Gastroesophageal sphincter (tissue), 4 donors: ENCODE results near the gene TNNT3. TPM values are rescaled to one million over a fixed set of nuclear protein-coding genes. Genes with fewer than 3 reads are reported as not detected.

Experiments
- ATAC-seq: fragments of 150-250 bp; one replicate; pipeline ENCODE4 v1.9.1; 2016; ENCODE audit warnings: mild to moderate bottlenecking, moderate library complexity
- H3K27ac ChIP-seq, 4 donors: fragments of 200-600 bp; sonication (generic) in 3 of 4; 1 replicate in 3 of 4; 2 replicates in 1 of 4; pipeline ENCODE4 v1.5.1; 2016 to 2019
- H3K27me3 ChIP-seq: fragments of 200-600 bp; sonication (generic); one replicate; pipeline ENCODE4 v1.5.1; 2019
- H3K36me3 ChIP-seq, 2 donors: fragments of 200-600 bp; sonication (generic); one replicate each; pipeline ENCODE4 v1.5.1; 2019; ENCODE audit warnings: control low read depth in 1 of 2
- H3K4me1 ChIP-seq, 3 donors: fragments of 200-600 bp; sonication (generic); 1 replicate in 2 of 3; 2 replicates in 1 of 3; pipeline ENCODE4 v1.5.1; 2016 to 2019; ENCODE audit warnings: control low read depth in 2 of 3
- H3K4me3 ChIP-seq, 2 donors: fragments of 200-600 bp; sonication (generic); one replicate each; pipeline ENCODE4 v1.5.1; 2019; ENCODE audit warnings: mild to moderate bottlenecking in 1 of 2, moderate library complexity in 1 of 2
- H3K9me3 ChIP-seq, 3 donors: fragments of 200-600 bp; sonication (generic); one replicate each; pipeline ENCODE4 v1.5.1; 2017 to 2019; ENCODE audit warnings: control low read depth in 2 of 3
- EP300 ChIP-seq: sonication (generic); formaldehyde crosslinking; IDR thresholded peaks from one replicate; pipeline ENCODE4 v1.6.1; 2017; ENCODE audit warnings: antibody characterized with exemption, mild to moderate bottlenecking
- POLR2A ChIP-seq, 2 donors: fragments of 450-650 bp; IDR thresholded peaks; one replicate each; pipeline ENCODE4 v1.6.1; 2017; ENCODE audit warnings: antibody characterized with exemption in 2 of 2, mild to moderate bottlenecking in 2 of 2, moderate library complexity in 1 of 2
- POLR2AphosphoS5 ChIP-seq: sonication (generic); formaldehyde crosslinking; IDR thresholded peaks from one replicate; pipeline ENCODE4 v1.6.1; 2017; ENCODE audit warnings: antibody characterized with exemption
- WGBS, 2 donors: methylation state at CpG; one replicate each; pipeline ENCODE4 v1.1.5; 2018; ENCODE audit warnings: low coverage in 1 of 2; 5-methylcytosine and 5-hydroxymethylcytosine counted together
- total RNA-seq, 4 donors: library from RNA; depleted of rRNA; stranded (reverse); fragments of >200 nt; gene quantifications; one replicate each; pipeline ENCODE4 v1.1.0, GENCODE V29; 2016
- TF ChIP-seq, protein P1 (sequence below), 4 experiments: fragments of 200-600 bp in 2 of 4; fragments of 450-650 bp in 2 of 4; sonication (generic) in 1 of 4; IDR thresholded peaks; one replicate each; pipeline ENCODE4 v1.5.1; 2017 to 2019; ENCODE audit warnings: antibody characterized with exemption in 4 of 4, mild to moderate bottlenecking in 2 of 4, moderate library complexity in 2 of 4

The TNNT3 gene
- total RNA-seq, 4 donors from 2014 or later = 1.7 to 4.3 (median 2.5) TPM

DNA sequence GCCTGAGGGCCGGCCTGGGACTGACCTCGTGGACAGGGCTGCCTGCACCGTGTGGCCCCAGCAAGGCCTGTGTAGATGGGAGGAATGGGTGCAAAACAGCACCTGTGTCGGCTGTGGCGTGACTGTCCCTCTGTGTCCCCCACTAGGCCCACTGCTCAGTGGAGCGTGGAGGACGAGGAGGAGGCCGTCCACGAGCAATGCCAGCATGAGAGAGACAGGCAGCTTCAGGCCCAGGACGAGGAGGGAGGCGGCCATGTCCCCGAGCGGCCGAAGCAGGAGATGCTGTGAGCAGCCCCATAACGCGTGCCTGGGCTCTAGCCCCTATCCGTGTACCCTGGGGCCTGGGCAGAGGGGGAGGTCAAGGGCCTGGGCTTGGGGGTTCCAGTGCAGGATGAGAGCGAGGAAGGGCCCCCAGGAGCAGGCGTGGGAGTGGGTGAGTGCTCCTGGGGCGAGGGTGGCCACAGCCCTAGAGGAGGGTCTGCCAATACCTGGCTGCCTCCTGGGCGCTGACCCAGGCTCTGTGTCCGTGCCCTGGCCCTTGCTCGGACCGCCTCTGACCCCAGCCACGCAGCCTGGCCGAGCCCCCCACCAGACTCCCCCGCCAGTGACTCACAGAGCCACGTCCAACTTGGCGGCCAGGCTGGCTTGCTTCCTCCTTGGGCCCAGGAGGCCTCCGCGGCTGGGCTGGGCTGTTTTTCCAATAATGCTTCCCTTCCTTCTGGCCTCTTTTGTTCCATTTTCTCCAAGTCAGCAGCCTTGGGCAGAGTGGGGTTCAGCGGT, 39.4 kb upstream of the TNNT3 start:
- Histone ChIP-seq H3K4me3 (no peak overlapping the region), H3K36me3 (peaks cover 0 to 11% of the 10 kb centered on the region in 2 donors), H3K27ac (peak overlapping the region; percentile 9 to 88 (median 80)), H3K9me3 (no peaks in the 10 kb centered on the region), H3K27me3 (no peaks in the 10 kb centered on the region), H3K4me1 (peaks cover 0 to 77% (median 56%) of the 10 kb centered on the region in 3 donors)
- peak; percentile 64 for ATAC-seq
- TF ChIP-seq POLR2AphosphoS5 = peak; percentile 30
- no peak for TF ChIP-seq EP300
- WGBS, 2 donors = 39% methylated on average over 4 of the region's 32 CpGs; no CpG with 5 or more reads in 1 of the 2 donors

DNA sequence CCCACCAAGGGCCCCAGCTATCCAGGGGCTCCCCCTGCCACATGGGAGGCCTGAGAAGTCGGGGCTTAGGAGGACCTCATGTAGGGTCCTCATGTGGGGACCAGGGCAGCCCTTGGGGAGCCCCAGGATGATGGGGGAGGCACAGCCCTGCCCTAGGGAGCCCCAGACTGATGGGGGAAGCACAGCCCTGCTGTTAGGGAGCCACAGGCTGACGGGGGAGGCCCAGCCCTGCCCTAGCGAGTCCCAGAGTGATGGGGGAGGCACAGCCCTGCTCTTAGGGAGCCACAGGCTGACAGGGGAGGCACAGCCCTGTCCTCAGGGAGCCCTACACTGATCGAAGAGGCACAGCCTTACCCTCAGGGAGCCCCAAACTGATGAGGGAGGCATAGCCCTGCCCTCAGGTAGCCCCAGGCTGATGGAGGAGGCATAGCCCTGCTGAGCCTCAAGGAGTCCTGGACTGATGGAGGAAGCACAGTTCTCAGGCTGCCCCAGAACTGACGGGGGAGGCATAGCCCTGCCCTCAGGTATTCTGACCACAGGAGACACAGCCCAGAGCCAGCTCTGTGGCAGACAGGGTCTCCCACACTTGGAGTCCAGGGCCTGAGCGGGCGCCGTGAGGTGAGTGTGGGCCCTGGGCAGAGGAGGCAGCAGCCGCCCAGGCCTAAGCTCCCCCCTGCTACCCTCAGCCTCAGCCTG, 38.6 kb upstream of the TNNT3 start:
- peaks cover 0 to 17% of the 10 kb centered on the region in 2 donors for H3K36me3 ChIP-seq
- H3K4me3 ChIP-seq = no peak overlapping the region
- peak overlapping the region; percentile 21 to 88 (median 80) for H3K27ac ChIP-seq
- H3K9me3 ChIP-seq = no peaks in the 10 kb centered on the region
- WGBS, 2 donors = no CpG with 5 or more reads among the region's 9 CpGs
- TF ChIP-seq EP300 (no peak), POLR2AphosphoS5 (no peak), POLR2A (IDR thresholded peaks at IDR 0.05) (no peak)
- TF ChIP-seq, protein P1, sequence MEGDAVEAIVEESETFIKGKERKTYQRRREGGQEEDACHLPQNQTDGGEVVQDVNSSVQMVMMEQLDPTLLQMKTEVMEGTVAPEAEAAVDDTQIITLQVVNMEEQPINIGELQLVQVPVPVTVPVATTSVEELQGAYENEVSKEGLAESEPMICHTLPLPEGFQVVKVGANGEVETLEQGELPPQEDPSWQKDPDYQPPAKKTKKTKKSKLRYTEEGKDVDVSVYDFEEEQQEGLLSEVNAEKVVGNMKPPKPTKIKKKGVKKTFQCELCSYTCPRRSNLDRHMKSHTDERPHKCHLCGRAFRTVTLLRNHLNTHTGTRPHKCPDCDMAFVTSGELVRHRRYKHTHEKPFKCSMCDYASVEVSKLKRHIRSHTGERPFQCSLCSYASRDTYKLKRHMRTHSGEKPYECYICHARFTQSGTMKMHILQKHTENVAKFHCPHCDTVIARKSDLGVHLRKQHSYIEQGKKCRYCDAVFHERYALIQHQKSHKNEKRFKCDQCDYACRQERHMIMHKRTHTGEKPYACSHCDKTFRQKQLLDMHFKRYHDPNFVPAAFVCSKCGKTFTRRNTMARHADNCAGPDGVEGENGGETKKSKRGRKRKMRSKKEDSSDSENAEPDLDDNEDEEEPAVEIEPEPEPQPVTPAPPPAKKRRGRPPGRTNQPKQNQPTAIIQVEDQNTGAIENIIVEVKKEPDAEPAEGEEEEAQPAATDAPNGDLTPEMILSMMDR (IDR thresholded peaks at IDR 0.05) = no peak
- no peak for ATAC-seq
- H3K27me3 ChIP-seq = no peaks in the 10 kb centered on the region
- peaks cover 0 to 69% (median 48%) of the 10 kb centered on the region in 3 donors for H3K4me1 ChIP-seq

DNA sequence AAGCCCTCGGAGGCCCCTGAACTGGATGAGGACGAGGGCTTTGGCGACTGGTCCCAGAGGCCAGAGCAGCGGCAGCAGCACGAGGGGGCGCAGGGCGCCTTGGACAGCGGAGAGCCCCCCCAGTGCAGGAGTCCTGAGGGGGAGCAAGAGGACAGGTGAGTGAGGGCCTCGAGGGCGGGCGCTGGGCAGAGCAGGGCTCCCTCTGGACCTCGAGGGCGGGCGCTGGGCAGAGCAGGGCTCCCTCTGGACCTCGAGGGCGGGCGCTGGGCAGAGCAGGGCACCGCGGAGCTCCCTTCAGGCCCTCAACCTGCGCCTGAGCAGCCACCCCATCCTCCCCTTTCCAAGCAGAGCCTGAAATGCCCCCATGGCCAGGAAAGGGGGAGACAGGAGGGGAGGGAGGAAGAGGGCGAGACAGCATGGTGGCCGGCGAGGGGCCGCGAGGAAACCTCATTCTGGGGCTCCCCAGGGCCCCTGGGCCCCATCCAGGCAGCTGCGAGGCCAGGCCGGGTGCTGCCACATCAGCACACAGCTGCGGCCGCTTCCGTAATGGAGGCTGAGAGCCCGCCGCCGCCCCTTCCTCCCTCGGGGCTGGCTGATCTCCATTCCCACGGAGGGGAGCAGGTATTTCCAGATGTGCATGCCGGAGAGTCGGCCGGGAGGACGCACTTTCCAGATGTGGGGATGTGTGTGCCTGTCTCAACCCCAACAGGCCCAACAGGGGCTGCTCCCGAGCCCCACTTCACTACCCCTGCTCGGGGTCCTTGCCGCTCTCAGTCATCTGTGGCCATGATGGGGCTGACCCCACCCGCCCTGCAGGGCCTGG, 37.9 kb upstream of the TNNT3 start:
- peak; percentile 20 for ATAC-seq
- H3K27me3 ChIP-seq = no peaks in the 10 kb centered on the region
- peaks cover 0 to 24% of the 10 kb centered on the region in 2 donors for H3K36me3 ChIP-seq
- no CpG with 5 or more reads among the region's 43 CpGs for WGBS, 2 donors
- TF ChIP-seq POLR2A (IDR thresholded peaks at IDR 0.05) = no peak
- no peak for TF ChIP-seq EP300
- no peak for TF ChIP-seq POLR2AphosphoS5
- TF ChIP-seq, protein P1 (IDR thresholded peaks at IDR 0.05) = no peak
- H3K4me1 ChIP-seq = peaks cover 0 to 61% (median 41%) of the 10 kb centered on the region in 3 donors
- no peaks in the 10 kb centered on the region for H3K9me3 ChIP-seq
- H3K27ac ChIP-seq = peak overlapping the region in 3 of 4 donors; percentile 79 to 88 (median 81)
- no peak overlapping the region for H3K4me3 ChIP-seq

DNA sequence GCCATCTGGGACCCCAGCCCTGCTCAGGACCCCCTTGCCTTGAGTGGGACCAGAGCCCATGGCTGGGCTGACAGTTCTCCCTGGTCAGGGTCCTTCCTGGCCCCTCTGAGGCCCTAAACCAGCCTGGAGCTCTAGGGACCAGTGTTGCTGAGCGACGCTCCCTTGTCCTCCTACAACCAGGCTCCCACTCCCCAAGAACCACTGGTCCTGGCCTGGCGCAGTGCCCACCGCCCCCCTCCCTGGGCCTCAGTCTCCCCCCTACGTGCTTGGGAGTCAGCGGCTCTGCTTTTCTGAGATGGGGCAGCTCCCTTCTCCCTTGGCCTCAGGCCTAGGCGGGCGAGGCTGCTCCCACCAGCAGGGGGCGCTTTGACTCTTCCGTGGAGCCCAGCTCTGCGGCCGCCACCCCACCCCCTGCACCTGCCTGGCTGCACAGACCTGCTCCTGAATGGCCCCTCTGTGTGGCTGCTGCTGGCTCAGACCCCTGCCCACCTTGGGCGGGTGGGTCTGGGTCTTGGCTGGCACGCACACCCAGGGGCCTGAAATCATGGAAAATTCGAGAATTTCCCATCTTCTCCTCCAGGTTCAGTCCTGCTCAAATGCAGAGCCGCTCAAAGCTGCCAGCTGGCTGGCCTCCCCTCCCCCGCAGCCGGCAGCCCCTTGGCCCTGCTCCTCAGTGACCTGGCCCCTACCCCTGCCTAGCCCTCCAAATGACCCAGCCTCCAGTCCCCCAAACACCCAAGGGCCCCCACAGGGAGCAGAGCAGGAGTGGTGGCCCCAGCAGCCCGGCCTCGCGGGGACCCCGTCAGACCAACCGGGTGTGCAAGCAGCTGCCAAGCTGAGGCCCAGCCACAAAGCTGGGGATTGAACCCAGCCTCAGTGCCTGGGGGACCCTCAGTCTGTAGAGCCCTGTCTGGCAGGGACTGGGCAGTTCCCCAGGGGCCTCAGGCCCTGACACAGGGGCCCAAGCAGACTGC, 37.0 kb upstream of the TNNT3 start:
- no peaks in the 10 kb centered on the region for H3K27me3 ChIP-seq
- peak overlapping the region in 3 of 4 donors; percentile 79 to 88 (median 81) for H3K27ac ChIP-seq
- H3K36me3 ChIP-seq = peaks cover 0 to 32% of the 10 kb centered on the region in 2 donors
- WGBS, 2 donors = 48% methylated on average over 3 of the region's 23 CpGs; no CpG with 5 or more reads in 1 of the 2 donors
- ATAC-seq = peak; percentile 83
- peak overlapping the region in 1 of 2 donors; percentile 2 for H3K4me3 ChIP-seq
- peaks cover 0 to 52% (median 32%) of the 10 kb centered on the region in 3 donors for H3K4me1 ChIP-seq
- TF ChIP-seq, protein P1 (IDR thresholded peaks at IDR 0.05) = peak in 3 of 4 experiments; percentile 88 to 97 (median 96)
- TF ChIP-seq POLR2A (IDR thresholded peaks at IDR 0.05) (no peak), POLR2AphosphoS5 (no peak)
- no peaks in the 10 kb centered on the region for H3K9me3 ChIP-seq
